Fibroblast of villous mesenchyme (primary cell): Measurements from ENCODE around the gene RHOXF2. TPM values are rescaled to one million over a fixed set of nuclear protein-coding genes. Genes with fewer than 3 reads are reported as not detected.
A peak's percentile ranks its signal among the peaks of the same experiment; 100 is the strongest.
"Not testable (repeated sequence)": the region's sequence is repeated elsewhere in the genome, so short reads cannot be mapped to it uniquely, and the experiment has no call there.

Source experiments
- DNase-seq: peaks from one replicate; pipeline ENCODE4 v3.0.0-alpha.2; 2010; ENCODE audit warnings: low read depth
- H3K4me3 ChIP-seq: 2 replicates; pipeline ENCODE4 v1.5.1; 2011; ENCODE audit warnings: low read depth, mild to moderate bottlenecking, low read length
- CTCF ChIP-seq: IDR thresholded peaks from 2 replicates; pipeline ENCODE4 v1.5.1; 2012; ENCODE audit warnings: low read depth, mild to moderate bottlenecking, low read length; ENCODE audit not compliant: insufficient read depth
- total RNA-seq: library from RNA; depleted of rRNA; stranded (reverse); fragments of >200 nt; gene quantifications from 2 replicates; pipeline ENCODE4 v1.2.3, GENCODE V29; 2012

Gene RHOXF2
- total RNA-seq, 1 donor: not detected

DNA sequence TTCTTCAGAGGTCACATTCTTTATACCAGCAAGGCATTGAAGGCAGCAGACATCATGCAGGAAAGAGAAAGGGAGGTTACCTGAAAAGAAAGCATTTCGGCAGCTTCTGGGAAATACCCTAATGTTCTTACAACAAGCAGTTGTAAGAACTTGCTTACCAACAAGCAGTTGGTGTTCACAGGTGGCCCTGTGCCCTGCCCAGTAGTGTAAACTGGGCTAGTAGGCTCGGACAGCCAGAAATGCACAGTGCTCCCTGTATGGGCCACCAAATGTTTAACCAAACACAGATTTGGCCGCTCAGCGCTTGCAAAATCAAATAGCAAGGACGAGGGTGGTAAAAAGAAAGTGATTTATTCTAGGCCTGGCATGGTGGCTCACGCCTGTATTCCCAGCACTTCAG lies 22.3 kb upstream of the RHOXF2 start:
- no peak overlapping the region for H3K4me3 ChIP-seq
- no peak for DNase-seq
- no peak for TF ChIP-seq CTCF

GRCh38 chrX:120136840-120137239 lies 21.6 kb upstream of the RHOXF2 start:
- no peak for TF ChIP-seq CTCF
- no peak for DNase-seq
- H3K4me3 ChIP-seq: no peak overlapping the region

DNA sequence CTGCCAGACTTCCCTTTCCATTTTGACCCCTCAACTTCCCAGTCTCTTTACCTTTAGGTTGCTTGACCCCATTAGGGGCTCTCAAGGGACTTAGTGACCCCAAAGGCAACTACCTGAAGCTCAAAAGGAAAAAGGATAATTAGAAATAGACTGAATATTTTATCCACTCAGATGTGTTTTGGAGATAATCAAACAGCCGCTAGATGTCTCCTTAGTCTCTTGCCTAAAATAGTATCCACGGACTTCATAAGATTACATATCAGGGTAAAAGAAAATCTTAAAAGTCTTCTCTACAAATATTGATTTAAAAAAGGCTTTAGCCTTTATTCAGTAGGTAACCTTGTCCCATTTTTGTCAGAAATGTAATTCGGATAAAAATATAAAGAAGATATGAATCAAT lies 21.0 kb upstream of the RHOXF2 start:
- DNase-seq: no peak
- peak; percentile 17 for TF ChIP-seq CTCF
- no peak overlapping the region for H3K4me3 ChIP-seq

GRCh38 chrX:120140293-120140981 lies 18.0 kb upstream of the RHOXF2 start:
- no peak for TF ChIP-seq CTCF
- no peak overlapping the region for H3K4me3 ChIP-seq
- no peak for DNase-seq

- TF ChIP-seq CTCF: no peak
- DNase-seq: peak; percentile 25
- H3K4me3 ChIP-seq: no peak overlapping the region
These were observed 14.1 kb upstream of the RHOXF2 start for GRCh38 chrX:120144178-120144844.

DNA sequence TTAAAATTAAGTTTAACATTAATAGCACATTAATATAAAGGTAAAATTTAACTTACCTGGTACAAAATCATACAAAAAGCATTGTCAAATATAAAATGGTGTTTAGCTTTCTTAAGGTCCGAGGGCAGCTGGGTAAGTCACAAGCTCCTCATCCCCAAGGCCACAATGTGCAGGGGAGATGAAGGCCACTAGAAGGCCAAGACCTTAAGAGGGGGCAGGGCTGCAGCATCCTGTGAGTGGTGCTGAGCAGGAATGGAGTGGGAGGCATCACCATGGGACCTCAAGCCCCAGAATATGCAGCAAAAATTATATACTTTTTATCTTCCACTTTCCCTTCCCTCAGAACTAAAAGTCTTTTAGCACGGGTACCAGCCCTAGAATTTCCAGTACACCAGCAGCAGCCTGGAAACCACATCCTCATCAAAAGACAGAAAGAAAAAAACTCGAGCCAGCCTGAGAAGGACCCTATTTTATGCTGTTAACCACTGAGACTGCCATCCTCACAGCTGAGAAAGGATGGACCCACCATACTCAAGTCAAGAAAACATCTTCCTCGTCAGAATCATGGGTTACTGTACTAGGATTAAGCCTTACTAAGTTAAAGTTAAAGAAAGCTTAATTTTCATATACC lies 13.0 kb upstream of the RHOXF2 start:
- no peak overlapping the region for H3K4me3 ChIP-seq
- no peak for DNase-seq
- no peak for TF ChIP-seq CTCF

- DNase-seq, H3K4me3 ChIP-seq: not testable (repeated sequence)
These were observed 12.1 kb upstream of the RHOXF2 start for GRCh38 chrX:120146323-120146722.
